Parathyroid adenoma (tissue), 2 donors: ENCODE measurements around the gene ART4.

ENCODE experiments used
- H2AFZ ChIP-seq: fragments of 300-600 bp; sonication (generic); one replicate; pipeline ENCODE4 v1.7.0; 2017; ENCODE audit warnings: antibody characterized with exemption, mild to moderate bottlenecking
- H3K27ac ChIP-seq: fragments of 300-600 bp; sonication (generic); one replicate; pipeline ENCODE4 v1.7.0; 2017
- H3K27me3 ChIP-seq: fragments of 300-600 bp; sonication (generic); one replicate; pipeline ENCODE4 v1.7.0; 2017; ENCODE audit warnings: low read length; ENCODE audit not compliant: control insufficient read depth, insufficient read depth
- H3K36me3 ChIP-seq: fragments of 300-600 bp; sonication (generic); one replicate; pipeline ENCODE4 v1.7.0; 2017; ENCODE audit warnings: low read length; ENCODE audit not compliant: control insufficient read depth, insufficient read depth
- H3K4me1 ChIP-seq: fragments of 300-600 bp; sonication (generic); one replicate; pipeline ENCODE4 v1.7.0; 2017; ENCODE audit warnings: control low read depth
- H3K4me2 ChIP-seq: fragments of 300-600 bp; sonication (generic); one replicate; pipeline ENCODE4 v1.7.0; 2017; ENCODE audit warnings: low read length
- H3K4me3 ChIP-seq: fragments of 300-600 bp; sonication (generic); one replicate; pipeline ENCODE4 v1.7.0; 2017; ENCODE audit warnings: low read depth, low read length
- H3K79me2 ChIP-seq: fragments of 300-600 bp; sonication (generic); one replicate; pipeline ENCODE4 v1.7.0; 2017; ENCODE audit warnings: control low read depth
- H3K9ac ChIP-seq: fragments of 300-600 bp; sonication (generic); one replicate; pipeline ENCODE4 v1.7.0; 2017; ENCODE audit warnings: mild to moderate bottlenecking
- H3K9me3 ChIP-seq: fragments of 300-600 bp; sonication (generic); one replicate; pipeline ENCODE4 v1.7.0; 2017; ENCODE audit warnings: low read length; ENCODE audit not compliant: control insufficient read depth
- TF ChIP-seq, protein P1 (sequence below): fragments of 300-600 bp; sonication (generic); IDR thresholded peaks from one replicate; pipeline ENCODE4 v1.7.0; 2017; ENCODE audit warnings: antibody characterized with exemption, mild to moderate bottlenecking
- donor health status: primary hyperparathyroidism.

The ART4 gene

DNA sequence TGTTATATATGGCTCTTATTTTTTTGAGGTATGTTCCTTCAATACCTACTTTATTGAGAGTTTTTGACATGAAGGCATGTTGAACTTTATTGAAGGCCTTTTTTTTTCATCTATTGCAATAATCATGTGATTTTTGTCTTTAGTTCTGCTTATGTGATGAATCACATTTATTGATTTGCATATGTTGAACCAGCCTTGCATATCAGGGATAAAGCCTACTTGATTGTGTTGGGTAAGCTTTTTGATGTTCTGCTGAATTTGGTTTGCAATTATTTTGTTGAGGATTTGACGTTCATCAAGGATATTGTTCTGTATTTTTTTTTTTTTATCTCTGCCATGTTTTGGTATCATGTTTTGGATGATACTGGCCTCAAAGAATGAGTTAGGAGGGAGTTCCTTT, 15.2 kb upstream of the ART4 start:
- Histone ChIP-seq H3K4me2 (no peak overlapping the region), H2AFZ (no peak overlapping the region), H3K9ac (no peak overlapping the region), H3K4me1 (no peaks in the 10 kb centered on the region), H3K9me3 (no peaks in the 10 kb centered on the region), H3K36me3 (no peaks in the 10 kb centered on the region), H3K4me3 (no peak overlapping the region), H3K27ac (no peak overlapping the region), H3K79me2 (no peaks in the 10 kb centered on the region), H3K27me3 (no peaks in the 10 kb centered on the region)
- TF ChIP-seq, protein P1, sequence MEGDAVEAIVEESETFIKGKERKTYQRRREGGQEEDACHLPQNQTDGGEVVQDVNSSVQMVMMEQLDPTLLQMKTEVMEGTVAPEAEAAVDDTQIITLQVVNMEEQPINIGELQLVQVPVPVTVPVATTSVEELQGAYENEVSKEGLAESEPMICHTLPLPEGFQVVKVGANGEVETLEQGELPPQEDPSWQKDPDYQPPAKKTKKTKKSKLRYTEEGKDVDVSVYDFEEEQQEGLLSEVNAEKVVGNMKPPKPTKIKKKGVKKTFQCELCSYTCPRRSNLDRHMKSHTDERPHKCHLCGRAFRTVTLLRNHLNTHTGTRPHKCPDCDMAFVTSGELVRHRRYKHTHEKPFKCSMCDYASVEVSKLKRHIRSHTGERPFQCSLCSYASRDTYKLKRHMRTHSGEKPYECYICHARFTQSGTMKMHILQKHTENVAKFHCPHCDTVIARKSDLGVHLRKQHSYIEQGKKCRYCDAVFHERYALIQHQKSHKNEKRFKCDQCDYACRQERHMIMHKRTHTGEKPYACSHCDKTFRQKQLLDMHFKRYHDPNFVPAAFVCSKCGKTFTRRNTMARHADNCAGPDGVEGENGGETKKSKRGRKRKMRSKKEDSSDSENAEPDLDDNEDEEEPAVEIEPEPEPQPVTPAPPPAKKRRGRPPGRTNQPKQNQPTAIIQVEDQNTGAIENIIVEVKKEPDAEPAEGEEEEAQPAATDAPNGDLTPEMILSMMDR, result no peak

DNA sequence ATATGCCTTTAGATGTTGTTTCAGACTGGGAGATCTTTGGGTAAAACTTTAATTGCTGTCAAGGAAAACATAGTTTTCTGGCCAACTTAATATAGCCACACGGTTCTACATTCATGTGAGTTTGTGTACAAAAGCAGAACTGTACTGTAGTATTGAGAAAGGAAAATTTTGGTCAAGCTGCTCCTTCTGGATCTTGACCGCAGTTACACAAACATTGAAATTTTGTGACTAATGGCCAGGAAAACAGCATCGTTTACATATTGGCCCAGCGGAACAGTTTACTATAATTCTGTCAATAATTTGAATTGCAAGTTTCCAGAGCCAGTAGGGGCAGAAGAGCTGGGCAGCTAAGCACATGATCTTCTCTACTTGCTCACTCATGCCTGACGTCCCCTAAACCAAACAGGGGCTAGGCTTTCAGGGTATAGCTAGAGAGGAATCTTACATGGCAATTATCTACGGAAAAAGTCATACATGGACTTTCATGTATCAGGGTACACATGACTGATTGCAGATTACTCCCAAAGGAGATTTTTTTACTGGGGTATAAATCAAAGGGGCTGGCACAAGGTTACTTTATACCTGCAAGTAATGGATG, 11.4 kb upstream of the ART4 start:
- Histone ChIP-seq H3K79me2 (no peaks in the 10 kb centered on the region), H3K27ac (no peak overlapping the region), H3K9me3 (no peaks in the 10 kb centered on the region), H2AFZ (no peak overlapping the region), H3K27me3 (no peaks in the 10 kb centered on the region), H3K4me3 (no peak overlapping the region), H3K4me2 (no peak overlapping the region), H3K36me3 (no peaks in the 10 kb centered on the region), H3K4me1 (no peaks in the 10 kb centered on the region), H3K9ac (no peak overlapping the region)
- TF ChIP-seq, protein P1, result no peak

DNA sequence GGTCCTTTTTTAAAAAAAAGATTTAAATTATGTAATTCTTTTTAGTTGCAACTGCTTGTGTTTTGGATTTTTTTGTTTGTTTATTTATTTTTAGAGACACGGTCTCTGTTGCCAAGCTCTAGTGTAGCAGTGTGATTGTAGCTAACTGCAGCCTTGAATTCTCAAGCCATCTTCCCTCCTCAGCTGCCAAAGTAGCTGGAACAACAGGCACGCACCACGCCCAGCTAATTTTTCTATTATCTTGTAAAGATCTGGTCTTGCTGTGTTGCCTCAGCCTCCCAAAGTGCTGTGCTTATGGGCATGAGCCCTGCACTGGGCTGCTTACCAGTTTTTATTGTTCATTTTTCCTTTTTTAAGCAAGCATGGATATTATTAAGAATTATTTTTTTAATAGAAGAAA, 10.6 kb upstream of the ART4 start:
- H3K9me3 ChIP-seq, result no peaks in the 10 kb centered on the region
- H3K27ac ChIP-seq, result no peak overlapping the region
- H3K4me1 ChIP-seq, result no peaks in the 10 kb centered on the region
- no peak overlapping the region for H3K9ac ChIP-seq
- H3K4me3 ChIP-seq, result no peak overlapping the region
- no peak overlapping the region for H2AFZ ChIP-seq
- no peaks in the 10 kb centered on the region for H3K36me3 ChIP-seq
- TF ChIP-seq, protein P1, result no peak
- H3K27me3 ChIP-seq, result no peaks in the 10 kb centered on the region
- H3K79me2 ChIP-seq, result no peaks in the 10 kb centered on the region
- H3K4me2 ChIP-seq, result no peak overlapping the region

DNA sequence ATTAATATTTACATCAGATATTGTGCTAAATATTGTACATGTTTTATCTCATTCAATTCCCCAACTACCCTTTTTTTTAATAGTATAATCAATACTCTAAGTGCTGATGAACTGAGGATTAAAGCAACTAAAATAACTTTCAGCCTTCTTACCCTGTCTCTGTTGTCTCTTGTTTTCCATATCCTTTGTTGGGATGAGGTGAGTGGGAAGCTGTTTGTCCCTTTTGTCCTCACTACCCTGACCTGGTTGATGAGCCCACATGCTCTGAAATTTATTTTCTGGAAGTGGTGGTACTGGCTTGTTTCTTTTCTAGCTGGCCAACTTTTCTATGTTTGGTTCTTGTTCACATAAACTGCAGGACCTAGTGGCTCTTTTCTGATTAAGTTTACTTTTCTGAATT, 9.6 kb upstream of the ART4 start:
- TF ChIP-seq, protein P1, result no peak
- Histone ChIP-seq H3K9me3 (no peaks in the 10 kb centered on the region), H3K27ac (no peak overlapping the region), H3K4me1 (no peaks in the 10 kb centered on the region), H3K9ac (no peak overlapping the region), H3K27me3 (no peaks in the 10 kb centered on the region), H3K36me3 (no peaks in the 10 kb centered on the region), H2AFZ (no peak overlapping the region), H3K4me3 (no peak overlapping the region), H3K4me2 (no peak overlapping the region), H3K79me2 (no peaks in the 10 kb centered on the region)

DNA sequence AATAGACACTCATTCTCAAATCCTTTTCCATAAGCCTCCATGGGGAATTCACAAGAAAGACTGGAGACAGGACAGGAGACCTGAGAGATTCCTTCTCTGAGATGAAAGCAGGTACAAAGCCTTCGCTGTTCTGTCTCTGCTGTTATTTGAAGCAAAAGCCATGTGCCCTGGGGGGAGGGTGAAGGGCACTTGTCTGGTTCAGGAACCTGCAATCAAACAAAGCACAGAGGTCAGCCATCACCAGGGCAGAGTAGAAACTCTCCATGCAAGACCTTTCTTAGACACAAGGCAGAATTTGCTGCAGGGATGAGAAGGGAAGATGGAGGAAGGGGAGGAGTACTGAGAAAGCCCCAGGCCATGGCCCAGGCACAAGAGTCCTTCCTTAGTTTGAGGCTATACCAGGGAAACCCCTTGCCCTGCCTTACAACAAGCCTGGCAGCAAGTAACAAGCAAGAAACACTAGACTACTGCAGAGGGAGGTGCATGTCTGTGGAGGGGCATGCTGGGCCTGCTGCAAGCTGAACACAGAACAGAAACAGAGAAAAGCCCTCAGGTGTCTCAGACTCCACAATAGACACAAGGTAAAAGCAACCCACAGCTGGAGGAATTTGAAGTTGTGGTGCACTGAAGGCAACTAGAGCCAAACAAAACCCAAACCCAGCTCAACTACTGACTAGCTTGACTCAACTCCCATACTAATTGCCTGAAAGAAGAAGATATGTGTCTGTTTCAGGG, 7.8 kb upstream of the ART4 start:
- Histone ChIP-seq H3K27ac (no peak overlapping the region), H3K9me3 (no peaks in the 10 kb centered on the region), H2AFZ (no peak overlapping the region), H3K36me3 (no peaks in the 10 kb centered on the region), H3K79me2 (no peaks in the 10 kb centered on the region), H3K4me2 (no peak overlapping the region), H3K9ac (no peak overlapping the region), H3K4me3 (no peak overlapping the region), H3K4me1 (no peaks in the 10 kb centered on the region), H3K27me3 (no peaks in the 10 kb centered on the region)
- TF ChIP-seq, protein P1, result no peak
